GM21390 (cell line): ENCODE results near the gene ERG28.
"Not testable (repeated sequence)": the region's sequence is repeated elsewhere in the genome, so short reads cannot be mapped to it uniquely, and the experiment has no call there.

Experiments used
- ATAC-seq: cut with Tn5 transposase; IDR thresholded peaks from one replicate; pipeline ENCODE4 v1.9.1; 2021; ENCODE audit not compliant: unreplicated experiment

The ERG28 gene

GRCh38 chr14:75626863-75627262, 33.8 kb downstream of the ERG28 start:
- ATAC-seq = no peak

GRCh38 chr14:75626396-75626795, 34.3 kb downstream of the ERG28 start:
- ATAC-seq = no peak

- no peak for ATAC-seq
Observed at GRCh38 chr14:75625034-75625433, 35.6 kb downstream of the ERG28 start.

- ATAC-seq = no peak
Observed at GRCh38 chr14:75619548-75619947, 41.1 kb downstream of the ERG28 start.

- no peak for ATAC-seq
Observed at GRCh38 chr14:75615200-75615599, 45.5 kb downstream of the ERG28 start.

- ATAC-seq = no peak
Observed at GRCh38 chr14:75614179-75614578, 46.5 kb downstream of the ERG28 start.

GRCh38 chr14:75612157-75612556, 48.5 kb downstream of the ERG28 start:
- ATAC-seq = no peak

GRCh38 chr14:75610834-75611233, 49.8 kb downstream of the ERG28 start:
- ATAC-seq = no peak

- ATAC-seq = no peak
Observed at GRCh38 chr14:75609606-75610475, 50.8 kb downstream of the ERG28 start.

GRCh38 chr14:75609116-75609515, 51.6 kb downstream of the ERG28 start:
- ATAC-seq = no peak

GRCh38 chr14:75607842-75608640, 52.6 kb downstream of the ERG28 start:
- no peak for ATAC-seq

GRCh38 chr14:75607044-75607443, 53.6 kb downstream of the ERG28 start:
- ATAC-seq = no peak

GRCh38 chr14:75605916-75606315, 54.8 kb downstream of the ERG28 start:
- ATAC-seq = no peak

- no peak for ATAC-seq
Observed at GRCh38 chr14:75604979-75605851, 55.5 kb downstream of the ERG28 start.

GRCh38 chr14:75602503-75602902, 58.2 kb downstream of the ERG28 start:
- no peak for ATAC-seq

GRCh38 chr14:75601061-75601460, 59.6 kb downstream of the ERG28 start:
- ATAC-seq = not testable (repeated sequence)

GRCh38 chr14:75600100-75600499, 60.6 kb downstream of the ERG28 start:
- not testable (repeated sequence) for ATAC-seq
